IMR-90 (cell line): ENCODE results near the gene MFAP4. TPM values are rescaled to one million over a fixed set of nuclear protein-coding genes. Genes with fewer than 3 reads are reported as not detected.

Experiments
- ATAC-seq: fragments of 200-7000 bp; cut with Tn5 transposase; 2 replicates; pipeline ENCODE4 v1.9.1; 2020; ENCODE audit warnings: low read depth, mild to moderate bottlenecking, moderate library complexity
- BruUV-seq: library from RNA; stranded (reverse); fragments of 400-500 nt; replicated peaks from 2 replicates; lab custom pipeline; 2021; lab: Mats Ljungman, UMichigan
- CTCF ChIA-PET: fragments of 300-600 bp; formaldehyde crosslinking; extraction: SDS; loops from one replicate; lab custom pipeline; 2021; ENCODE audit warnings: antibody characterized with exemption; lab: Yijun Ruan, JAX
- POLR2A ChIA-PET: fragments of 300-600 bp; sonication (Branson Sonifier 250); formaldehyde crosslinking; loops from one replicate; lab custom pipeline; 2022; ENCODE audit warnings: antibody characterized with exemption; ENCODE audit not compliant: unreplicated experiment; lab: Charles Lee
- DNase-seq: peaks from one replicate; pipeline ENCODE4 v3.0.0; 2013
- H2AFZ ChIP-seq: replicated peaks from 2 replicates; pipeline ENCODE3; 2013; ENCODE audit warnings: low read length, mild to moderate bottlenecking; ENCODE audit not compliant: poor library complexity
- H2AK5ac ChIP-seq: 2 replicates; pipeline ENCODE4 v1.6.1; 2013; ENCODE audit warnings: low read depth, low read length, inconsistent platforms
- H2AK9ac ChIP-seq: replicated peaks from 2 replicates; pipeline ENCODE3; 2013; ENCODE audit warnings: mild to moderate bottlenecking, low read depth, low read length, moderate library complexity; ENCODE audit not compliant: poor library complexity
- H2BK120ac ChIP-seq: 2 replicates; pipeline ENCODE4 v1.6.1; 2013; ENCODE audit warnings: low read depth, low read length, inconsistent platforms
- H2BK15ac ChIP-seq: 3 replicates; pipeline ENCODE4 v1.6.1; 2013; ENCODE audit warnings: low read depth, low read length, inconsistent platforms
- H2BK20ac ChIP-seq: 2 replicates; pipeline ENCODE4 v1.6.1; 2013; ENCODE audit warnings: low read depth, mild to moderate bottlenecking, inconsistent platforms, low read length, moderate library complexity
- H2BK5ac ChIP-seq: 2 replicates; pipeline ENCODE4 v1.6.1; 2013; ENCODE audit warnings: mild to moderate bottlenecking, low read depth, low read length, inconsistent platforms; ENCODE audit not compliant: poor library complexity, severe bottlenecking
- H3K14ac ChIP-seq: replicated peaks from 2 replicates; pipeline ENCODE4 v1.6.1; 2013; ENCODE audit warnings: low read depth, low read length, inconsistent platforms
- H3K18ac ChIP-seq: 2 replicates; pipeline ENCODE4 v1.6.1; 2013; ENCODE audit warnings: low read depth, low read length, control low read depth
- H3K23ac ChIP-seq: 2 replicates; pipeline ENCODE4 v1.6.1; 2013; ENCODE audit warnings: low read depth, low read length, inconsistent platforms
- H3K27ac ChIP-seq: 2 replicates; pipeline ENCODE4 v1.5.1; 2013; ENCODE audit warnings: mild to moderate bottlenecking, control low read depth, low read length; ENCODE audit not compliant: insufficient read depth
- H3K27me3 ChIP-seq: 2 replicates; pipeline ENCODE4 v1.6.1; 2013; ENCODE audit warnings: low read length; ENCODE audit not compliant: control insufficient read depth, insufficient read depth
- H3K36me3 ChIP-seq: 2 replicates; pipeline ENCODE4 v1.6.1; 2013; ENCODE audit warnings: low read length, mixed read lengths; ENCODE audit not compliant: control insufficient read depth, insufficient read depth
- H3K4ac ChIP-seq: 2 replicates; pipeline ENCODE4 v1.6.1; 2013; ENCODE audit warnings: low read depth, low read length, inconsistent platforms
- H3K4me1 ChIP-seq: 2 replicates; pipeline ENCODE4 v1.6.1; 2013; ENCODE audit warnings: low read length, mixed read lengths; ENCODE audit not compliant: control insufficient read depth, insufficient read depth
- H3K4me2 ChIP-seq: 2 replicates; pipeline ENCODE4 v1.6.1; 2013; ENCODE audit warnings: low read depth, mild to moderate bottlenecking, control low read depth, low read length, moderate library complexity
- H3K4me3 ChIP-seq: 2 replicates; pipeline ENCODE4 v1.5.1; 2013; ENCODE audit warnings: low read depth, mild to moderate bottlenecking, control low read depth, low read length, moderate library complexity; ENCODE audit not compliant: insufficient read depth
- H3K56ac ChIP-seq: 2 replicates; pipeline ENCODE4 v1.6.1; 2013; ENCODE audit warnings: low read length, inconsistent platforms; ENCODE audit not compliant: insufficient read depth; ENCODE audit errors: extremely low read depth
- H3K79me1 ChIP-seq, 2 experiments: 2 replicates each; pipeline ENCODE4 v1.6.1; 2013; ENCODE audit warnings: low read length in 2 of 2, inconsistent platforms in 1 of 2, low read depth in 1 of 2
- H3K9ac ChIP-seq: 2 replicates; pipeline ENCODE4 v1.6.1; 2013; ENCODE audit warnings: low read depth, low read length, control low read depth
- H3K9me1 ChIP-seq: 2 replicates; pipeline ENCODE4 v1.6.1; 2013; ENCODE audit warnings: low read length, inconsistent platforms; ENCODE audit not compliant: insufficient read depth
- H3K9me3 ChIP-seq: 2 replicates; pipeline ENCODE4 v1.6.1; 2013; ENCODE audit warnings: low read length; ENCODE audit not compliant: control insufficient read depth, insufficient read depth
- H4K20me1 ChIP-seq: 2 replicates; pipeline ENCODE4 v1.6.1; 2013; ENCODE audit warnings: low read length, inconsistent platforms; ENCODE audit not compliant: insufficient read depth
- H4K5ac ChIP-seq: 2 replicates; pipeline ENCODE4 v1.6.1; 2013; ENCODE audit warnings: mild to moderate bottlenecking, low read depth, low read length, control low read depth
- H4K8ac ChIP-seq, 2 experiments: 2 replicates each; pipeline ENCODE4 v1.6.1; 2013; ENCODE audit warnings: low read depth in 2 of 2, low read length in 2 of 2, control low read depth in 1 of 2, inconsistent platforms in 1 of 2
- H4K91ac ChIP-seq: 2 replicates; pipeline ENCODE4 v1.6.1; 2013; ENCODE audit warnings: low read depth, low read length, inconsistent platforms; ENCODE audit not compliant: insufficient read depth
- BHLHE40 ChIP-seq: fragments of 150-350 bp; IDR thresholded peaks from 2 replicates; pipeline ENCODE4 v1.6.1; 2016; ENCODE audit warnings: mild to moderate bottlenecking, low read depth, low read length
- CHD1 ChIP-seq: IDR thresholded peaks from 2 replicates; pipeline ENCODE4 v1.6.1; 2012; ENCODE audit warnings: low read depth, low read length, improper control_type of control experiment
- MAFK ChIP-seq: IDR thresholded peaks from 2 replicates; pipeline ENCODE4 v1.6.1; 2012; ENCODE audit warnings: low read depth, low read length, improper control_type of control experiment
- POLR2A ChIP-seq: IDR thresholded peaks from 2 replicates; pipeline ENCODE4 v1.6.1; 2012; ENCODE audit warnings: mild to moderate bottlenecking, low read depth, low read length
- RAD21 ChIP-seq: IDR thresholded peaks from 2 replicates; pipeline ENCODE4 v1.6.1; 2012; ENCODE audit warnings: low read length, improper control_type of control experiment
- RCOR1 ChIP-seq: IDR thresholded peaks from 2 replicates; pipeline ENCODE4 v1.6.1; 2012; ENCODE audit warnings: mild to moderate bottlenecking, low read length, improper control_type of control experiment; ENCODE audit not compliant: insufficient replicate concordance
- RFX5 ChIP-seq: IDR thresholded peaks from 2 replicates; pipeline ENCODE4 v1.8.0; 2012; ENCODE audit warnings: low read depth, mild to moderate bottlenecking, low read length, moderate library complexity
- WGBS, 2 experiments: methylation state at CpG; one replicate each; pipeline versions ENCODE4 v1.1.5 to v1.1.7; 2013; ENCODE audit warnings: missing lambda C conversion rate in 2 of 2; ENCODE audit not compliant: insufficient read length in 1 of 2; ENCODE audit errors: extremely low coverage in 2 of 2; 5-methylcytosine and 5-hydroxymethylcytosine counted together
- dilution Hi-C: fragments of 300-500 bp; cut with HindIII; formaldehyde crosslinking; loops from one replicate; pipeline ENCODE4 v1.14.3; 2018; ENCODE audit warnings: low sequenced_read_pairs; ENCODE audit not compliant: unreplicated experiment
- in situ Hi-C: fragments of 300-500 bp; cut with MboI; formaldehyde crosslinking; loops from 3 replicates; pipeline ENCODE4 v1.14.3; 2019; ENCODE audit warnings: low sequenced_read_pairs, inconsistent platforms, mixed read lengths
- intact Hi-C: fragments of 100-400 bp; cut with micrococcal nuclease; formaldehyde crosslinking; loops from 2 replicates; pipeline ENCODE4 v1.10.0; 2022
- polyA plus RNA-seq, 3 experiments: library from polyadenylated mRNA; depleted of rRNA; stranded (reverse); fragments of >200 nt; gene quantifications; 2 replicates each; pipeline ENCODE4 v1.2.3, GENCODE V29; 2012; ENCODE audit warnings: low replicate concordance in 1 of 3
- total RNA-seq: library from RNA; depleted of rRNA; stranded (reverse); fragments of >200 nt; gene quantifications from 2 replicates; pipeline ENCODE4 v1.2.3, GENCODE V29; 2012
- TF ChIP-seq, protein P1 (sequence below): fragments of 150-350 bp; IDR thresholded peaks from 2 replicates; pipeline ENCODE4 v1.6.1; 2016; ENCODE audit warnings: low read depth, mild to moderate bottlenecking, low read length, moderate library complexity, borderline replicate concordance
- TF ChIP-seq, protein P2 (sequence below): fragments of 150-350 bp; IDR thresholded peaks from 2 replicates; pipeline ENCODE4 v1.6.1; 2017; ENCODE audit warnings: mild to moderate bottlenecking, antibody characterized with exemption, low read length, low read depth
- TF ChIP-seq, protein P3 (sequence below): conservative IDR thresholded peaks from 2 replicates; pipeline ENCODE4 v1.5.1; 2012; ENCODE audit warnings: mild to moderate bottlenecking, low read depth, low read length, improper control_type of control experiment

MFAP4 gene
- total and polyA plus RNA-seq, 2 of the 4 experiments (the other 2 are of a cell fraction), result 7.0 to 71.6 TPM

DNA sequence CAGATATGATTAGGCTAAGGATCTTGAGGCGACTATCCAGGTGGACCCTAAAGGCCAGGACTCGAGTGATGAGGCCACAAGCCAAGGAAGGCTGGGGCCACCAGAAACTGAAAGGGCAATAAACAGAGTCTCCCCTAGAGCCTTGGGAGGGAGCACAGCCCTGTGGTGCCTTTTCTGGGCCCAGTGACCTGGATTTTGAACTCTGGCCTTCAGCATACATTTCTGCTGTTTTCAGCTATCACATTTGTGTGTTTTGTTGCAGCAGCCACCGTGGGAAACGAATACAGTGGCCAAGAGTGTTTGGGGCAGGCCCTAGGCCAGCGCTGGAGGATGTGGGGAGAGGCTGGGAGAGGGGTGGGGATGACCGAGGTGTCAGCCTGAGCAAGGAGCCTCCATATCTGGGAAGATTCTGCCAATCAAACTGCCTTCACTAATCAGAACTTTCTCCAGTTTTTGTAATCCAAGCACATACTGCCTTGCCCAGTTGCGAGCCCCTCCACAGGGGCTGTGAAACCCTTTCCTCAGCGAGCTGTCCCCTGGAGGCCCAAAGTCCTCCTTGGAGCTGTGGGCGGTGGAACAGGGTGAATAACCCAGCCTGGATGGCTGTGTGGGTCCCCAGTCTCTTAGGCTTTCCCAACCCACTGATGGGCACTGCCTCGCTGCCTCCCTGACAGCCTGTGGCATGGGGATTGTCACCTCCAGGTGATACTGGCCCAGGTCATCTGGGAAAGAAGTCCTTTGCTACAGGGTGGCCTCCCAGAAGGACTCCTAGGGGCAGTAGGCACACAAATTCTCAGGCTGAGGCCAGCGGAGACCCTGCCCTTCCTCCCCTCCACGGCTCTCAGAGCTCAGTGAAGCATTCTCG, 41.3 kb downstream of the MFAP4 start (continued):
- TF ChIP-seq, protein P1, sequence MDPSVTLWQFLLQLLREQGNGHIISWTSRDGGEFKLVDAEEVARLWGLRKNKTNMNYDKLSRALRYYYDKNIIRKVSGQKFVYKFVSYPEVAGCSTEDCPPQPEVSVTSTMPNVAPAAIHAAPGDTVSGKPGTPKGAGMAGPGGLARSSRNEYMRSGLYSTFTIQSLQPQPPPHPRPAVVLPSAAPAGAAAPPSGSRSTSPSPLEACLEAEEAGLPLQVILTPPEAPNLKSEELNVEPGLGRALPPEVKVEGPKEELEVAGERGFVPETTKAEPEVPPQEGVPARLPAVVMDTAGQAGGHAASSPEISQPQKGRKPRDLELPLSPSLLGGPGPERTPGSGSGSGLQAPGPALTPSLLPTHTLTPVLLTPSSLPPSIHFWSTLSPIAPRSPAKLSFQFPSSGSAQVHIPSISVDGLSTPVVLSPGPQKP, result no peak

DNA sequence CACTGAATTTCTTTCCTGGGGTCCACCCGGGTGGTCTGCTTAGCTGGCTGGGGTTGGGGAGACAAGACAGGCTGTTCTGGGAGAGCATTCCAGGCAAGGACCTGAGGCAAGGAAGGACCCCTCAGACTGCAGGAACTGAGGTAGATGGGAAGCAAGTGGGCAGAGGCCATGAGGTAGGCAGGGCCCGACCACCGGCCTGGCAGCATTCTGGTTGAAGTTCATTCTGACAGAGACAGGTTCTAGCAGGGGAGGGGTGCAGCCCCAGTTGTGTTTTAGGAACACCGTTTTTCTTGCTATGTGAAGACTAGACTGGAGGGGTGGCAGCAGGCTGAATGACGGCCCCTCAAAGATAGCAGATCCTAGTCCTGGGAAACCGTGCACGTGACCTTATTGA, 41.9 kb downstream of the MFAP4 start:
- H2BK20ac ChIP-seq, result no peak overlapping the region
- ATAC-seq (no peak), DNase-seq (no peak)
- in situ Hi-C loops (no loop called here), intact Hi-C loops (no loop called here), dilution Hi-C loops (no loop called here)
- H3K4me2 ChIP-seq, result no peak overlapping the region
- peaks cover 24% of the 10 kb centered on the region for H3K9me1 ChIP-seq
- no peak overlapping the region for H4K5ac ChIP-seq
- H2BK5ac ChIP-seq, result no peak overlapping the region
- ChIA-PET CTCF (no interaction called here), POLR2A (no interaction called here)
- no peak overlapping the region for H3K4me3 ChIP-seq
- no peak overlapping the region for H4K91ac ChIP-seq
- H3K9ac ChIP-seq, result no peak overlapping the region
- no peak overlapping the region for H2BK15ac ChIP-seq
- no peaks in the 10 kb centered on the region for H3K36me3 ChIP-seq
- H3K27ac ChIP-seq, result no peak overlapping the region
- no peak overlapping the region for H3K23ac ChIP-seq
- no peak overlapping the region for H4K8ac ChIP-seq
- no TSS peak for BruUV-seq
- H3K9me3 ChIP-seq, result no peaks in the 10 kb centered on the region
- H2AK5ac ChIP-seq, result 0 out of 2 replicates have a peak overlapping the region, but pooled peaks have one; percentile 31
- no peak overlapping the region for H2AK9ac ChIP-seq
- H3K18ac ChIP-seq, result no peak overlapping the region
- peaks cover 0 to 4% of the 10 kb centered on the region in 2 experiments; a peak in 1 of 4 replicates for H3K79me1 ChIP-seq
- H4K20me1 ChIP-seq, result peaks cover 8% of the 10 kb centered on the region
- H3K4me1 ChIP-seq, result peaks cover 26% of the 10 kb centered on the region
- H2BK120ac ChIP-seq, result no peak overlapping the region
- H3K56ac ChIP-seq, result no peak overlapping the region
- H3K14ac ChIP-seq, result no peak overlapping the region
- 88% methylated on average over 4 of the region's 7 CpGs; no CpG with 5 or more reads in 1 of the 2 experiments for WGBS, 2 experiments
- H3K4ac ChIP-seq, result 0 out of 2 replicates have a peak overlapping the region, but pooled peaks have one; percentile 3
- H3K27me3 ChIP-seq, result no peaks in the 10 kb centered on the region
- no peak overlapping the region for H2AFZ ChIP-seq
- TF ChIP-seq, protein P1, result no peak
- no peak for TF ChIP-seq RAD21
- TF ChIP-seq, protein P2, sequence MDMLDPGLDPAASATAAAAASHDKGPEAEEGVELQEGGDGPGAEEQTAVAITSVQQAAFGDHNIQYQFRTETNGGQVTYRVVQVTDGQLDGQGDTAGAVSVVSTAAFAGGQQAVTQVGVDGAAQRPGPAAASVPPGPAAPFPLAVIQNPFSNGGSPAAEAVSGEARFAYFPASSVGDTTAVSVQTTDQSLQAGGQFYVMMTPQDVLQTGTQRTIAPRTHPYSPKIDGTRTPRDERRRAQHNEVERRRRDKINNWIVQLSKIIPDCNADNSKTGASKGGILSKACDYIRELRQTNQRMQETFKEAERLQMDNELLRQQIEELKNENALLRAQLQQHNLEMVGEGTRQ, result no peak
- TF ChIP-seq, protein P3, sequence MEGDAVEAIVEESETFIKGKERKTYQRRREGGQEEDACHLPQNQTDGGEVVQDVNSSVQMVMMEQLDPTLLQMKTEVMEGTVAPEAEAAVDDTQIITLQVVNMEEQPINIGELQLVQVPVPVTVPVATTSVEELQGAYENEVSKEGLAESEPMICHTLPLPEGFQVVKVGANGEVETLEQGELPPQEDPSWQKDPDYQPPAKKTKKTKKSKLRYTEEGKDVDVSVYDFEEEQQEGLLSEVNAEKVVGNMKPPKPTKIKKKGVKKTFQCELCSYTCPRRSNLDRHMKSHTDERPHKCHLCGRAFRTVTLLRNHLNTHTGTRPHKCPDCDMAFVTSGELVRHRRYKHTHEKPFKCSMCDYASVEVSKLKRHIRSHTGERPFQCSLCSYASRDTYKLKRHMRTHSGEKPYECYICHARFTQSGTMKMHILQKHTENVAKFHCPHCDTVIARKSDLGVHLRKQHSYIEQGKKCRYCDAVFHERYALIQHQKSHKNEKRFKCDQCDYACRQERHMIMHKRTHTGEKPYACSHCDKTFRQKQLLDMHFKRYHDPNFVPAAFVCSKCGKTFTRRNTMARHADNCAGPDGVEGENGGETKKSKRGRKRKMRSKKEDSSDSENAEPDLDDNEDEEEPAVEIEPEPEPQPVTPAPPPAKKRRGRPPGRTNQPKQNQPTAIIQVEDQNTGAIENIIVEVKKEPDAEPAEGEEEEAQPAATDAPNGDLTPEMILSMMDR, result no peak
- no peak for TF ChIP-seq CHD1
- TF ChIP-seq RFX5, result no peak
- TF ChIP-seq BHLHE40, result no peak
- TF ChIP-seq POLR2A, result no peak
- TF ChIP-seq MAFK, result no peak
- no peak for TF ChIP-seq RCOR1
